Mesenchymal stem cell (in vitro differentiated cells and primary cell): ENCODE data around the gene DCHS1.

ENCODE experiments used
- DNase-seq: peaks from one replicate; pipeline ENCODE4 v3.0.0-alpha.2; 2013
- H2AFZ ChIP-seq: one replicate; pipeline ENCODE4 v1.6.1; 2013; ENCODE audit warnings: low read depth, mild to moderate bottlenecking, control low read depth, inconsistent platforms, low read length, moderate library complexity
- H2AK5ac ChIP-seq: 2 replicates; pipeline ENCODE4 v1.6.1; 2013; ENCODE audit warnings: low read length, moderate library complexity, mild to moderate bottlenecking, inconsistent platforms; ENCODE audit not compliant: severe bottlenecking
- H2BK120ac ChIP-seq: one replicate; pipeline ENCODE4 v1.6.1; 2013; ENCODE audit warnings: low read depth, mild to moderate bottlenecking, inconsistent platforms, low read length, moderate library complexity
- H2BK12ac ChIP-seq, 2 experiments: one replicate each; pipeline ENCODE4 v1.6.1; 2013; ENCODE audit warnings: inconsistent platforms in 2 of 2, low read length in 2 of 2, mild to moderate bottlenecking in 2 of 2, moderate library complexity in 2 of 2, control low read depth in 1 of 2
- H2BK15ac ChIP-seq: one replicate; pipeline ENCODE4 v1.6.1; 2013; ENCODE audit warnings: mild to moderate bottlenecking, low read depth, inconsistent platforms; ENCODE audit not compliant: poor library complexity, severe bottlenecking
- H2BK5ac ChIP-seq: 2 replicates; pipeline ENCODE4 v1.6.1; 2013; ENCODE audit warnings: low read depth, mild to moderate bottlenecking, low read length, control low read depth, inconsistent platforms; ENCODE audit not compliant: poor library complexity, severe bottlenecking
- H3K14ac ChIP-seq, 2 experiments: one replicate each; pipeline ENCODE4 v1.6.1; 2013; ENCODE audit warnings: inconsistent platforms in 2 of 2, low read length in 2 of 2, control low read depth in 1 of 2, mild to moderate bottlenecking in 1 of 2, moderate library complexity in 1 of 2
- H3K18ac ChIP-seq, 2 experiments: one replicate each; pipeline ENCODE4 v1.6.1; 2013; ENCODE audit warnings: inconsistent platforms in 2 of 2, low read length in 2 of 2, control low read depth in 1 of 2, low read depth in 1 of 2, mild to moderate bottlenecking in 1 of 2
- H3K23ac ChIP-seq, 2 experiments: one replicate each; pipeline ENCODE4 v1.6.1; 2013; ENCODE audit warnings: inconsistent platforms in 2 of 2, low read length in 2 of 2, mild to moderate bottlenecking in 2 of 2, moderate library complexity in 2 of 2, control low read depth in 1 of 2
- H3K27ac ChIP-seq: 2 replicates; pipeline ENCODE4 v1.5.1; 2013; ENCODE audit warnings: mild to moderate bottlenecking, moderate library complexity, low read length, control low read depth, inconsistent platforms; ENCODE audit not compliant: poor library complexity, severe bottlenecking
- H3K27me3 ChIP-seq, 2 experiments: 2 replicates each; pipeline versions ENCODE4 v1.6.1 to v1.7.0; 2013; ENCODE audit warnings: low read length in 2 of 2, mild to moderate bottlenecking in 2 of 2, moderate library complexity in 2 of 2, control low read depth in 1 of 2, inconsistent platforms in 1 of 2; ENCODE audit not compliant: control insufficient read depth in 1 of 2, insufficient read depth in 1 of 2
- H3K36me3 ChIP-seq, 2 experiments: 2 replicates each; pipeline versions ENCODE4 v1.6.1 to v1.7.0; 2013; ENCODE audit warnings: low read length in 2 of 2, control low read depth in 1 of 2, inconsistent platforms in 1 of 2, low read depth in 1 of 2, mild to moderate bottlenecking in 1 of 2; ENCODE audit not compliant: insufficient read depth in 2 of 2, control insufficient read depth in 1 of 2
- H3K4ac ChIP-seq, 2 experiments: one replicate each; pipeline ENCODE4 v1.6.1; 2013; ENCODE audit warnings: inconsistent platforms in 2 of 2, low read length in 2 of 2, mild to moderate bottlenecking in 2 of 2, moderate library complexity in 2 of 2, control low read depth in 1 of 2, low read depth in 1 of 2
- H3K4me1 ChIP-seq: 2 replicates; pipeline ENCODE4 v1.6.1; 2013; ENCODE audit warnings: low read depth, low read length, control low read depth; ENCODE audit not compliant: control insufficient read depth, insufficient read depth
- H3K4me2 ChIP-seq: 2 replicates; pipeline ENCODE4 v1.6.1; 2013; ENCODE audit warnings: low read length, mild to moderate bottlenecking, inconsistent platforms; ENCODE audit not compliant: poor library complexity, severe bottlenecking
- H3K4me3 ChIP-seq, 2 experiments: 2 replicates each; pipeline versions ENCODE4 v1.5.1 to v1.7.0; 2013; ENCODE audit warnings: low read length in 2 of 2, mild to moderate bottlenecking in 2 of 2, control low read depth in 1 of 2, low read depth in 1 of 2; ENCODE audit not compliant: insufficient read depth in 1 of 2
- H3K79me1 ChIP-seq: replicated peaks from 2 replicates; pipeline ENCODE4 v1.6.1; 2013; ENCODE audit warnings: mild to moderate bottlenecking, control low read depth, low read length, inconsistent platforms; ENCODE audit not compliant: poor library complexity, severe bottlenecking
- H3K9ac ChIP-seq: 2 replicates; pipeline ENCODE4 v1.7.0; 2013; ENCODE audit warnings: mild to moderate bottlenecking, low read length, moderate library complexity
- H3K9me3 ChIP-seq: 2 replicates; pipeline ENCODE4 v1.7.0; 2013; ENCODE audit warnings: mild to moderate bottlenecking, low read length; ENCODE audit not compliant: control insufficient read depth
- H4K8ac ChIP-seq: one replicate; pipeline ENCODE4 v1.6.1; 2013; ENCODE audit warnings: inconsistent platforms, mild to moderate bottlenecking, low read length, moderate library complexity
- H4K91ac ChIP-seq: one replicate; pipeline ENCODE4 v1.6.1; 2013; ENCODE audit warnings: mild to moderate bottlenecking, low read length, inconsistent platforms
- WGBS: methylation state at CpG from one replicate; pipeline ENCODE4 v1.1.7; 2013; ENCODE audit warnings: mixed read lengths; 5-methylcytosine and 5-hydroxymethylcytosine counted together

The DCHS1 gene

DNA sequence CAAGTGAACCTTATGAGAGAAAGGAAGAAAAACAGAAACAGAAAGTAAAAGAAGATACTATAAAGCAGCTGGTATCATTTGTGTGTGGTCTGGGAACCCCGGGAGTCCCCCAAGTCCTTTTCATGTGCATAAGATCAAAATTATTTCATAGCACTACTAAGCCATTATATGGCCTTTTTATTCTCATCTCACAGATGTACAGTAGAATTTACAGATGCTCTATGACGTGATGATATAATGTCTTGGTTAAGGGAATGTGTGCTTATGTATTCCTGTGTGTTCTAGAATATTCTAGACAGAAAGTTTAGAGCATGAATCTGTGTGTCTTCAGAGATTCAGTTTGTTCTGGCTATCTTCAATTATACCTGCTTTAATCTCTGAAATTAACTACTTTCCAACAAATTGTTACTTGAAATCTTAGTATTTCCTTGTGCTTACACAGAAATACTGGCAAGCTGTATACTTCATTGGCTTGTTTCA lies 27.8 kb downstream of the DCHS1 start:
- WGBS = 100% methylated on average over 1 of the region's 2 CpGs
- H3K27me3 ChIP-seq = peaks cover 0 to 22% of the 10 kb centered on the region in 2 experiments
- no peak overlapping the region for H2BK12ac ChIP-seq
- H3K79me1 ChIP-seq = no peaks in the 10 kb centered on the region
- no peak overlapping the region for H3K4me3 ChIP-seq
- no peak overlapping the region for H3K4me2 ChIP-seq
- no peak overlapping the region for H3K14ac ChIP-seq
- DNase-seq = no peak
- H2AFZ ChIP-seq = no peak overlapping the region
- H3K4ac ChIP-seq = no peak overlapping the region
- no peak overlapping the region for H2BK15ac ChIP-seq
- no peak overlapping the region for H3K18ac ChIP-seq
- H3K36me3 ChIP-seq = peaks cover 7 to 66% of the 10 kb centered on the region in 2 experiments
- no peaks in the 10 kb centered on the region for H3K9me3 ChIP-seq
- no peak overlapping the region for H3K27ac ChIP-seq
- no peak overlapping the region for H2BK5ac ChIP-seq
- H3K4me1 ChIP-seq = no peaks in the 10 kb centered on the region
- H3K23ac ChIP-seq = no peak overlapping the region
- no peak overlapping the region for H4K8ac ChIP-seq
- no peak overlapping the region for H3K9ac ChIP-seq
- H2AK5ac ChIP-seq = no peak overlapping the region
- H4K91ac ChIP-seq = no peak overlapping the region
- no peak overlapping the region for H2BK120ac ChIP-seq

DNA sequence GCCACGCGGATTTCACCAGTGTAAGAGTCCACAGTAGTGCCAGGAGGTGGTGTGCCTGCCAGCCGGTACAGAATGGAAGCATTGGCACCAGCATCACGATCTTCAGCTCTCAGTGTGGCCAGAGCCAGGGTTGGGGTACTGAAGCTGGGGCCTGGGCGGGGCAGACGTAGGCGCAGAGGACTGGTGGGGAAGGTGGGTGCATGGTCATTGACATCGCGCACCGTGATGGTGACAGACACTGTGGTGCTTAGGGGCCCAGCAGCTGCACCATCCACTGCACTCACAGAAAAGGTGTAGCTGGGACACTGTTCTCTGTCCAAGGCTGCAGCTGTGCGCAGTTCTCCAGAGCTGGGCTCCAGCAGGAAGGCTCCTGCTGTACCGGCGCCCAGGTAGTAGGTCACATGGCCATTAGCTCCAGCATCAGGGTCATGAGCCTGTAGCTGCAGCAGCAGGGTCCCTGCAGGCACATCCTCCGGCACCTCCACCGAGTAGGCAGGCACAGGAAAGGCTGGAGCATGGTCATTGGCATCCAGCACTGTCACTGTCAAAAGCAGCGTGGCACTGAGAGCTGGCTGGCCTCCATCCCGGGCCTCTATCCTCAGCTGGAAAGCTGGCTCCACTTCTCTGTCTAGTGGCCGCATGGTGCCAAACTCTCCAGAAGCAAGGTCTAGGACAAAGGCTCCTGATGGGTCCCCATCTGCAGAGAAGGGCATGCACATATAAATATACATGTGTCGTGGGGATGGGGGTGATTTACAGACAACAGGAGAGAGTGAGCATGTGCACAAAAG lies 28.4 kb downstream of the DCHS1 start:
- Histone ChIP-seq H3K14ac (no peak overlapping the region), H2AFZ (no peak overlapping the region), H2BK120ac (no peak overlapping the region), H3K4me2 (no peak overlapping the region), H3K9ac (no peak overlapping the region), H2BK5ac (no peak overlapping the region), H3K4me3 (no peak overlapping the region), H3K23ac (no peak overlapping the region), H3K27me3 (peaks cover 0 to 22% of the 10 kb centered on the region in 2 experiments), H3K27ac (no peak overlapping the region), H3K18ac (no peak overlapping the region), H3K4ac (no peak overlapping the region), H2AK5ac (no peak overlapping the region), H3K4me1 (no peaks in the 10 kb centered on the region), H3K9me3 (no peaks in the 10 kb centered on the region), H4K91ac (no peak overlapping the region), H3K79me1 (no peaks in the 10 kb centered on the region), H4K8ac (no peak overlapping the region), H2BK15ac (no peak overlapping the region), H3K36me3 (peaks cover 7 to 59% of the 10 kb centered on the region in 2 experiments), H2BK12ac (no peak overlapping the region)
- no peak for DNase-seq
- WGBS = 98% methylated on average over 19 of the region's 19 CpGs

DNA sequence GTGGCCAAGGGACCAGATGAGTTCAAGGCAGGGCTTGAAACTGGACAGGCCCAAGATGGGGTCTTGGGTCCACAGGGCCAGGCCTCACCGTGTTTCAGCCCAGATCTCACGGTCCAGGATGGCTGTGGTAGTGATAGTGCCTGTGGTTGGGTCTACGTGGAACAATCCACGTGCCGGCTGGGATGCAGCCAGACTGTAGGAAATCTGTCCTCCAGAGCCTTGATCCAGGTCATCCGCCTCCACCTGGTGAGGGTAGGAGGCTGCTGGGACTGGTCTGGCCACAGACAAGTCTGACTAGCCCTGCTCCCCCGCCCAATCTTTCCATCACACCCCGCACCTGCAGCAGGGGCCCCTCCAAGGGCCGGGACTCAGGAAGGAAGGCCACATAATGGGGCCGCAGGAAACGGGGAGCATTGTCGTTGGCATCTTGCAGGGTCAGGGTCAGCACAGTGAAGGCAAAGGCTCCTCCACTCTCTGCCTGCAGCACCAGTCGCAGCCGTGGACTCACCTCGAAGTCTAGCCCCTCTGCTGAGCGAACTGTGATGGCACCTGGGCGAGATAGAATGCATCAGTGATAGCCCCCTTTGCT lies 29.7 kb downstream of the DCHS1 start:
- Histone ChIP-seq H2BK5ac (no peak overlapping the region), H3K36me3 (peaks cover 7 to 52% of the 10 kb centered on the region in 2 experiments), H3K23ac (no peak overlapping the region), H3K9ac (no peak overlapping the region), H3K4ac (no peak overlapping the region), H2AK5ac (no peak overlapping the region), H3K4me3 (no peak overlapping the region), H2AFZ (no peak overlapping the region), H2BK15ac (no peak overlapping the region), H3K18ac (no peak overlapping the region), H2BK12ac (no peak overlapping the region), H3K27me3 (peaks cover 0 to 26% of the 10 kb centered on the region in 2 experiments), H4K91ac (no peak overlapping the region), H3K14ac (no peak overlapping the region), H3K4me1 (no peaks in the 10 kb centered on the region), H3K9me3 (no peaks in the 10 kb centered on the region), H2BK120ac (no peak overlapping the region), H3K79me1 (no peaks in the 10 kb centered on the region), H3K4me2 (no peak overlapping the region), H3K27ac (no peak overlapping the region), H4K8ac (no peak overlapping the region)
- DNase-seq = no peak
- 96% methylated on average over 17 of the region's 17 CpGs for whole genome bisulfite sequencing

DNA sequence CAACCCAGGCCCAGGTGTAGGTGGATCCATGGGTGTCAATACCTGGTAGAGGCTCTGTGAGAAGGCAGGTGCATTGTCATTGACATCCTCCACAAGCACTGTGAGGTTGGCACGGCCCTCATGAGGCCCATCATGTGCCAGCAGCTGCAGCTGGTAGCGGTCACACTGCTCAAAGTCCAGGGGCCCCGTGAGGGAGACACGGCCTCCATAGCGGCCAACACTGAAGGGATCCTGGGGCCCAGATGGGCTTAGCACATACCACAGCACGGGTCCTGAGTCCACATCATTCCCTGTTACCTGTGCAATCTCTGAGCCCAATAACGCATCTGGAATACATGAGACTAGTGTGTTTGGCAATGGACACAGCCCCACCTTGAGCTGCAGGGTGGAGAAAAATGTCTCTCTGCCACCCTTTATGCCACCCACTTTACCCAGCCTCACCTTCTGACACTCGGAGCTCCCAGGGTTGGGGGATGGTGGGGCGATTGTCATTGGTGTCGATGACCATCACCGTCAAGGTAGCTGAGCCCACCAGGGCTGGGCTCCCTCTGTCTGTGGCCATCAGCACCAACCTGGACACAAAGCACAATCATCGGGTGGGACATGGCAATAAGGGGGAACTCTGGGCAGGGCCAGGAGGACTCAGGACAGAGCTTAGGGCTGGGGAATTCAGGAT lies 30.3 kb downstream of the DCHS1 start:
- WGBS = 96% methylated on average over 12 of the region's 12 CpGs

More for the DNA sequence above, 30.3 kb downstream of the DCHS1 start:
- Histone ChIP-seq H3K4ac (no peak overlapping the region), H3K18ac (no peak overlapping the region), H3K4me3 (no peak overlapping the region), H3K4me2 (no peak overlapping the region), H3K23ac (no peak overlapping the region), H3K27ac (no peak overlapping the region), H3K9ac (no peak overlapping the region), H3K36me3 (peaks cover 7 to 49% of the 10 kb centered on the region in 2 experiments), H3K9me3 (no peaks in the 10 kb centered on the region), H3K79me1 (no peaks in the 10 kb centered on the region), H2BK120ac (no peak overlapping the region), H3K27me3 (peaks cover 0 to 26% of the 10 kb centered on the region in 2 experiments), H4K91ac (no peak overlapping the region), H2BK12ac (no peak overlapping the region), H3K14ac (no peak overlapping the region), H2AK5ac (no peak overlapping the region), H3K4me1 (no peaks in the 10 kb centered on the region), H2BK5ac (no peak overlapping the region), H2BK15ac (no peak overlapping the region), H4K8ac (no peak overlapping the region), H2AFZ (no peak overlapping the region)
- DNase-seq = no peak
